ENCODE results near the gene ACTL9. TPM values are rescaled to one million over a fixed set of nuclear protein-coding genes. Genes with fewer than 3 reads are reported as not detected.

ACTL9 gene
- polyA plus RNA-seq, 1 of the 3 experiments (the other 2 are of a cell fraction): not detected

DNA sequence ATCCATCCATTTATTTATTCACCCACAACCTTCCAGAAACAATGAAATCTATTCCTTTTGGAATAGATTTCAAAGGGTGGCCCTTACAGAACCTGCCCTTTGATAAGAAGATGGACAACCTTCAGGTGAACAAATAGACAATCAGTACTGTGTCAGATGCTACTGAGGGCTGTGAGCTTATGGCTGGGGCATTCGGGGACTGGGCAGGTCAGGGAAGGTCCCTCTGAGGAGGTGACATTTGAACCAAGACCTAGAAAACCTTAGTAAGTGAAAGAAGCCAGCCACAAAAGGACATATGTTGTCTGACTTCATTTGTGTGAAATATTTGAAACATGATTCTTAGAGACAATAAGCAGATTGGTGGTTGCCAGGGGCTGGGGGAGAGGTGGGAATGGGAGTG, 15.7 kb downstream of the ACTL9 start:
- CTCF ChIA-PET: no interaction called here
- POLR2A ChIA-PET: no interaction called here
- 5% methylated on average over 1 of the region's 1 CpG for WGBS (ENCODE audit: low lambda C conversion rate)

DNA sequence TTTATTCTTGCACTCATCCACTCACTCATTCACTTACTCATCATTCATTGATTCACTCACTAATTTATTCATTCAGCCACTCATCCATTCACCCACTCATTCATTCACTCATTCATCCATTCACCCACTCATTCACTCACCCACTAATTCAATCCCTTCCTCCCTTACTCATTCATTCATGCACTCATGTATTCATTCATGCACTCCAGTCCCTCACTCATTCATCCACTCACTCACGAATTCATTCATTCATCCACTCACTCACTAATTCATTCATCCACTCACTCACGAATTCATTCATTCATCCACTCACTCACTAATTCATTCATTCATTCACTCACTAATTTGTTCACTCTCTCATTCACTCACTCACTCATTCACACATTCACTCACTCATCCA, 16.1 kb downstream of the ACTL9 start:
- ChIA-PET POLR2A (no interaction called here), CTCF (no interaction called here)
- Histone ChIP-seq H3K9ac (no peak overlapping the region), H3F3A (replicated peaks; ENCODE audit: insufficient read depth) (no peaks in the 10 kb centered on the region), H3K27me3 (ENCODE audit: insufficient read depth) (peaks cover under 1% of the 10 kb centered on the region; the same call in 1 of the 2 replicates), H2AFZ (ENCODE audit: low read depth) (no peak overlapping the region), H3K27ac (ENCODE audit: low read depth in 2 of 2, low read length in 1 of 2) (no peak overlapping the region), H4K20me1 (ENCODE audit: insufficient read depth) (no peaks in the 10 kb centered on the region), H3K9me2 (no peaks in the 10 kb centered on the region), H3K4me2 (no peak overlapping the region), H3K9me3 (no peaks in the 10 kb centered on the region), H3K79me2 (ENCODE audit: insufficient read depth) (no peaks in the 10 kb centered on the region), H3K4me3 (ENCODE audit: low read depth in 2 of 2, low read length in 1 of 2) (no peak overlapping the region), H3K4me1 (ENCODE audit: control insufficient read depth in 1 of 2, insufficient read depth in 2 of 2, low read depth in 1 of 2, low read length in 1 of 2) (no peaks in the 10 kb centered on the region), H3K36me3 (replicated peaks in 1 of 2; ENCODE audit: control insufficient read depth in 1 of 2, insufficient read depth in 2 of 2, low read length in 1 of 2) (no peaks in the 10 kb centered on the region)
- no peak for TF ChIP-seq ELF1 (IDR thresholded peaks at IDR 0.05)
- no peak for DNase-seq
- 2% methylated on average over 2 of the region's 2 CpGs for WGBS (ENCODE audit: low lambda C conversion rate)

More for the DNA sequence above, 15.7 kb downstream of the ACTL9 start:
- Histone ChIP-seq H3F3A (replicated peaks; ENCODE audit: insufficient read depth) (no peaks in the 10 kb centered on the region), H3K4me1 (ENCODE audit: control insufficient read depth in 1 of 2, insufficient read depth in 2 of 2, low read depth in 1 of 2, low read length in 1 of 2) (no peaks in the 10 kb centered on the region), H4K20me1 (ENCODE audit: insufficient read depth) (no peaks in the 10 kb centered on the region), H3K36me3 (replicated peaks in 1 of 2; ENCODE audit: control insufficient read depth in 1 of 2, insufficient read depth in 2 of 2, low read length in 1 of 2) (no peaks in the 10 kb centered on the region), H2AFZ (ENCODE audit: low read depth) (no peak overlapping the region), H3K79me2 (ENCODE audit: insufficient read depth) (no peaks in the 10 kb centered on the region), H3K27ac (ENCODE audit: low read depth in 2 of 2, low read length in 1 of 2) (no peak overlapping the region), H3K9me2 (no peaks in the 10 kb centered on the region), H3K9ac (no peak overlapping the region), H3K27me3 (ENCODE audit: insufficient read depth) (peaks cover 5% of the 10 kb centered on the region; the same call in 1 of the 2 replicates), H3K4me3 (ENCODE audit: low read depth in 2 of 2, low read length in 1 of 2) (no peak overlapping the region), H3K9me3 (no peaks in the 10 kb centered on the region), H3K4me2 (no peak overlapping the region)
- no peak for TF ChIP-seq YY1 (IDR thresholded peaks at IDR 0.05; ENCODE audit: low read depth)
- no peak for DNase-seq

GRCh38 chr19:8681345-8682029, 17.1 kb downstream of the ACTL9 start:
- no peak for TF ChIP-seq USF2 (IDR thresholded peaks at IDR 0.05; ENCODE audit: borderline replicate concordance, low read depth, low read length)
- TF ChIP-seq YY1 (IDR thresholded peaks at IDR 0.05; ENCODE audit: low read depth): no peak
- no peak for TF ChIP-seq ELF1 (IDR thresholded peaks at IDR 0.05)
- TF ChIP-seq, protein P1, sequence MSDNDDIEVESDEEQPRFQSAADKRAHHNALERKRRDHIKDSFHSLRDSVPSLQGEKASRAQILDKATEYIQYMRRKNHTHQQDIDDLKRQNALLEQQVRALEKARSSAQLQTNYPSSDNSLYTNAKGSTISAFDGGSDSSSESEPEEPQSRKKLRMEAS (IDR thresholded peaks at IDR 0.05; ENCODE audit: low read depth): no peak
- no peak for TF ChIP-seq EP300 (IDR thresholded peaks at IDR 0.05; ENCODE audit: borderline replicate concordance in 1 of 2, low read depth in 1 of 2, low read length in 1 of 2)
- no peak for TF ChIP-seq SIN3A (IDR thresholded peaks at IDR 0.05; ENCODE audit: borderline replicate concordance, low read depth, low read length)

More at GRCh38 chr19:8681345-8682029, 17.1 kb downstream of the ACTL9 start:
- ChIA-PET POLR2A (interaction anchor here (0.6 kb wide), 1 partner anchor 90 kb away, joined by 4 read pairs; no protein-coding TSS in a partner anchor), CTCF (no interaction called here)
- Histone ChIP-seq H3K9ac (no peak overlapping the region), H3K27me3 (ENCODE audit: insufficient read depth) (no peaks in the 10 kb centered on the region; the same call in 1 of the 2 replicates), H2AFZ (ENCODE audit: low read depth) (no peak overlapping the region), H3K9me3 (no peaks in the 10 kb centered on the region), H3K4me3 (ENCODE audit: low read depth in 2 of 2, low read length in 1 of 2) (no peak overlapping the region), H3K27ac (ENCODE audit: low read depth in 2 of 2, low read length in 1 of 2) (no peak overlapping the region), H3F3A (replicated peaks; ENCODE audit: insufficient read depth) (no peaks in the 10 kb centered on the region), H3K4me1 (ENCODE audit: control insufficient read depth in 1 of 2, insufficient read depth in 2 of 2, low read depth in 1 of 2, low read length in 1 of 2) (no peaks in the 10 kb centered on the region), H3K4me2 (no peak overlapping the region), H3K36me3 (replicated peaks in 1 of 2; ENCODE audit: control insufficient read depth in 1 of 2, insufficient read depth in 2 of 2, low read length in 1 of 2) (no peaks in the 10 kb centered on the region), H3K9me2 (no peaks in the 10 kb centered on the region), H3K79me2 (ENCODE audit: insufficient read depth) (no peaks in the 10 kb centered on the region), H4K20me1 (ENCODE audit: insufficient read depth) (no peaks in the 10 kb centered on the region)
- DNase-seq: no peak
- 14% methylated on average over 2 of the region's 2 CpGs for WGBS (ENCODE audit: low lambda C conversion rate)

Data from SK-N-SH (cell line).